Bone marrow (tissue), 2 donors: ENCODE results near the gene SKI.
"Not testable (repeated sequence)": the region's sequence is repeated elsewhere in the genome, so short reads cannot be mapped to it uniquely, and the experiment has no call there.

Source experiments
- DNase-seq, 2 donors: peaks; one replicate each; lab custom pipeline; 2025; lab: John Stamatoyannopoulos, UW

The SKI gene

GRCh38 chr1:2291577-2291976, 63.5 kb downstream of the SKI start:
- DNase-seq = no peak

GRCh38 chr1:2292725-2293450, 64.8 kb downstream of the SKI start:
- DNase-seq = no peak

- DNase-seq = no peak
Measured at GRCh38 chr1:2294033-2294724, 66.1 kb downstream of the SKI start.

GRCh38 chr1:2294725-2295078, 66.6 kb downstream of the SKI start:
- no peak for DNase-seq

DNA sequence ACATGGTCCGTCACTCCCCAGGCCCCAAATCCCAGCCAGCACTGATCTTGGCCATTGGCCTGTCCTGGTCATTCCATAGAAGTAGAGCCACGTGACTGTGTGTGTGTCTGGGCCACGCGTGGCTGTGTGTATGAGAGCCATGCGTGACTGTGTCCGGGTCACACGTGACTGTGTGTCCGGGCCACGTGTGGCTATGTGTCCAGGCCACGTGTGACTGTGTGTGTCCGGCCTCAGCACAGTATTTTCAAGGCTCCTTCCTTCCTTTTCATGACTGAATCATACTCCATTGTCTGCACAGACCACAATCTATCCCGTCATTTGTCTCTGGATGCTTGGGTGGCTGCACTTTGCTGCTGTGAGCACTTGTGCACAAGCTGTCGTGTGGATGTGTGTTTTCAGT, 67.4 kb downstream of the SKI start:
- DNase-seq = no peak

- not testable (repeated sequence) for DNase-seq
Measured at GRCh38 chr1:2296211-2296610, 68.1 kb downstream of the SKI start.

GRCh38 chr1:2296614-2297013, 68.5 kb downstream of the SKI start:
- DNase-seq = no peak

DNA sequence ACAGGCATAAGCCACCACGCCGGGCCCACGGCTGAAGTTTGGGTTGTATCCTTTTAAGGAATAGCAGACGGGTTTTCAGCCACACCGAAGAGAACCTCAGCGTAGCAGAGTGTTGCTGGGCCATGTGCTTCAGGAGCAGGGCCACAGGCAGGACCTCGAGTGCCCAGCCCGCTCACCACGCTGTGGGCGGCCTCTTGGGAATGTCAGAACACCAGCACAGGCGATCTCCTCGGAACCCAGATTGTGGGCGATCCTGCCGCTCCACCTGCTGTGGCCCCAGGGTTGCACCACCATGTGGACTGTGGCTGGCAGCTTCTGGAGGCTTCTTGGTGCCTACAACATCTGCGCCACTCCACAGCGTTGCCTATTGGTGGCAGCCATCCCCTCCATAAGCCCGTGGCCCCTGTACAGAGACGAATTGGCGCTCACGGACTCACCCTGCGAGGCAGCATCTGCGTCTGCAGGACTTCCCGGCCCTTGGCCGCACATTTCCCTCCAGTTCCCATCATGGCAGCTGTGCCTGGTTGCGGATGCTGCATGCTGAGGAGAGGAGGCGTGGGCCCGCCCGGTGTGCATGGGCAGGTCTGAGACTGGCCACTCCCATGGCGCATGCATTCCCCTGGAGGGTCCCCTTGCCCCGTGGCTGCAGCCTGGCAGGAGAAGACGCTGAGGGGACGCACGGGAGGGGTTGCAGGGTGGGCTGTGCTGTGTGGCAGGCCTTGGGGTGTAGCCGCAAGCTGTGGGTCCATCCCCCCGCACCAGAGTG, 69.3 kb downstream of the SKI start:
- DNase-seq = no peak

GRCh38 chr1:2298685-2299084, 70.6 kb downstream of the SKI start:
- no peak for DNase-seq

DNA sequence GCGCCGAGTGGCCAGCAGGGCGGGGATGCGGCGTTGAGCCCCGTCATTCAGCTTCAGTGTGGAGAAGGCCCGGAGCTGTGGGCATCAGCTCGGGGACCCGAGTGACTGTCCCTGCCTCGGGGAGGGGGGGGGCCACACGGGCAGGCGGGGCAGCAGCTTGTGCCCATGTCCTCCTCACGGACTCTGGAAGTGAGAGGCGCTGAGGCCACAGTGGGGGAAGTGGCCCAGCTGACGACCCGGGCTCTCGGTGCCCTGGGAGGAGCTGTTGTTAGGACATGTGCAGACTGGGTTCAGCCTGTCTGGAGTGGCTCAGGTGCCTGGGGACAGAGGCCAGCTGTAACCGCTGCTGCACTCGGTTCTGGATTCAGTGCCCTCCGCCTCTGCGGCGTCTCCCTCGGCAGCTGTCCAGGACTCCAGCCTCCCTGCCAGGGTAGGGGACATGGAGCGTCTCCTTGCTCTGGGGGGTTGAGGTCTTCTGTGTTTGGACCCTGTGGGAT, 71.1 kb downstream of the SKI start:
- DNase-seq = no peak

GRCh38 chr1:2300004-2300771, 72.1 kb downstream of the SKI start:
- DNase-seq = peak; percentile 14 to 39

- DNase-seq = peak; percentile 75 to 98
Measured at GRCh38 chr1:2300851-2301606, 72.9 kb downstream of the SKI start.

- no peak for DNase-seq
Measured at GRCh38 chr1:2301607-2302291, 73.6 kb downstream of the SKI start.

DNA sequence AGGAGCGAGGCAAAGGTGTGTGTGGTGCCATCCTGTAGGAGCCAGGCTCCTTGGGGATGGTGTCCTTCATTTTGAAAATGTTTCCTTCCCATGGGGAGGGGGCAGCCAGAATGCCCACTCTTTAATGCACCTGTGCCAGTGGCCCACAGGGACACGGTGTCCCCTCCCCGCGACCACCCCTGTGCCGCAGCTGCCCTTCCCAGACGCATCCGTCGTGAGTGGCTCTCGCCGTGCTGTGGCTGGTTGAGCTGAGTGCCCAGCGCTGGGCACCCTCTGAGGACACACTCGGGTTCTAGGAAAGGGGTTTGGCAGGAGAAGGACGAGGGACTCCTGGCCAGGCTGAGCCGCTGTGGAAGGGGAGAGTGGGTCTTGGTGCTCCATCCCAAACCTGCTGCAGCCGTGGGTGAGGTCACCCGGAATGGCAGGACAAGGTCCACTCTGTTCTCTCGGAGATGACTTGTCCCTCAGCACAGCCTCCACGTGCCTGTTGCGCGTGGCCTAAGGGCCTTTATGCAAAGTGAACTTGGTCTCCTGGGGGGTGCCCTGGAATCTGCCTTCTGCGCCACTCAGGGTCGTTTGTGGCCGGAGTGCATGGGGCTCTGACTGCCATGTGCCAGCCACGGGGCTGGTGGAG, 74.3 kb downstream of the SKI start:
- no peak for DNase-seq

DNA sequence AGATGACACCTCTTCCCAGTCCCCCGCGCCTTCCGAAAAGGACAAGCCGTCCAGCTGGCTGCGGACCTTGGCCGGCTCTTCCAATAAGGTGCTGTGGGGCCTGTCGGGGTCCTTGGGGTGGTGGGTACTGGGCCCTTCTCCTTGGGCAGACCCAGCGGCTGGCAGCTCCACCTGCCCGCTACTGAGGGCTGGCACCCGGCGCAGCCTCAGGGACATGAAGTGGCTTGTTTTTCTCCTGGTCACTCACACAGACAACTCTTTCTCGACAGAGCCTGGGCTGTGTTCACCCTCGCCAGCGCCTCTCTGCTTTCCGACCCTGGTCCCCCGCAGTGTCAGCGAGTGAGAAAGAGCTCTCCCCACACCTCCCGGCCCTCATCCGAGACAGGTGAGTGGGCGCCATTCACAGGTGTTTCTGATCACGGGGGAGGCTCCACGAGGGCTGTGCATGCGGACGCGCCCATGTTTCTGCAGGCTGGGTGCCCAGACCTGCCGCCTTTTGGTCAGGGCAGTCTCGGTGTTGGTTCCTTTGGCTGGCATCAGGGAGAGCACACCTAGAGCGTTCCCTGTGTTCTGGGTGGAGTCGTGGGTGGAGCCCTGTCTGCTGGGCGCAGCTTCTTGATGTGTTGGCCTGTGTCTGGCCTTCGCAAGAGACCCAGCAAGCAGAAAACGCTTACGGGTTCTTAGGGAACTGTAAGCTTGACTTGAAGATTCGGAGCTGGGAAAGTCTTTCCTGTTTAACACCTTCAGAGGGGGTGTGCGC, 75.1 kb downstream of the SKI start:
- DNase-seq = no peak

DNA sequence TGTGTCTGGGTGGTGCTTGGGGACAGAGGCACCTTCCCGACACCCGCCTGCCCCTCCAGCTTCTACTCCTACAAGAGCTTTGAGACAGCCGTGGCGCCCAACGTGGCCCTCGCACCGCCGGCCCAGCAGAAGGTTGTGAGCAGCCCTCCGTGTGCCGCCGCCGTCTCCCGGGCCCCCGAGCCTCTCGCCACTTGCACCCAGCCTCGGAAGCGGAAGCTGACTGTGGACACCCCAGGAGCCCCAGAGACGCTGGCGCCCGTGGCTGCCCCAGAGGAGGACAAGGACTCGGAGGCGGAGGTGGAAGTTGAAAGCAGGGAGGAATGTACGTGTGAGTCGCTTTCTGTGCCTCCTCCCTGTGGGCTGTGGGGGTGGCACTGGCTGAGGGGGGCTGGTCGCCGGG, 75.7 kb downstream of the SKI start:
- DNase-seq = no peak

- no peak for DNase-seq
Measured at GRCh38 chr1:2304282-2304681, 76.2 kb downstream of the SKI start.

GRCh38 chr1:2304921-2305681, 77.0 kb downstream of the SKI start:
- no peak for DNase-seq
